Islet of Langerhans (tissue), 1 donor: ENCODE measurements around the gene DNAJC3.
"Not testable (repeated sequence)": the region's sequence is repeated elsewhere in the genome, so short reads cannot be mapped to it uniquely, and the experiment has no call there.

ENCODE experiments used
- FAIRE-seq: peaks from one replicate; lab custom pipeline; 2011; peaks lifted over from hg19 to GRCh38; lab: Jason Lieb, UNC

Gene DNAJC3

DNA sequence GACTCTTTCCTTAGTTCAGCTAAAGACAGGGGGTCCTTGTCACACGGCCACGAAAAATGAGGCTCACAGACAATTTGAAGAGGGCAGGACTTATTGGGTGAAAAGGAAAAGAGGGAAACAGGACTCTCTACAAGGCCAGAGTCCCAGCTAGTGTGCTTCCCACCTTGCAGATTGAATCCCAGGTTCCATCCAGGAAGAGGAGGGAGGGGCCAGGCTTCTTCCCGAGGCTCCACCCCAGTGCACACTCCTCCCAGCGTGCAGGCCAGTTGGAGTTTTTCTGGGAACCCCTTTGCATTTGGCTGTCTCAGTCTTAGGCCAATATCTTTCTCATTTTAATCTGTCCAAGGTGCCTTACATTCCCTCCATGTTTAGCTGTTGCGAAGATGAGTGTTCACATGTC lies 106.8 kb downstream of the DNAJC3 start:
- no peak for FAIRE-seq

DNA sequence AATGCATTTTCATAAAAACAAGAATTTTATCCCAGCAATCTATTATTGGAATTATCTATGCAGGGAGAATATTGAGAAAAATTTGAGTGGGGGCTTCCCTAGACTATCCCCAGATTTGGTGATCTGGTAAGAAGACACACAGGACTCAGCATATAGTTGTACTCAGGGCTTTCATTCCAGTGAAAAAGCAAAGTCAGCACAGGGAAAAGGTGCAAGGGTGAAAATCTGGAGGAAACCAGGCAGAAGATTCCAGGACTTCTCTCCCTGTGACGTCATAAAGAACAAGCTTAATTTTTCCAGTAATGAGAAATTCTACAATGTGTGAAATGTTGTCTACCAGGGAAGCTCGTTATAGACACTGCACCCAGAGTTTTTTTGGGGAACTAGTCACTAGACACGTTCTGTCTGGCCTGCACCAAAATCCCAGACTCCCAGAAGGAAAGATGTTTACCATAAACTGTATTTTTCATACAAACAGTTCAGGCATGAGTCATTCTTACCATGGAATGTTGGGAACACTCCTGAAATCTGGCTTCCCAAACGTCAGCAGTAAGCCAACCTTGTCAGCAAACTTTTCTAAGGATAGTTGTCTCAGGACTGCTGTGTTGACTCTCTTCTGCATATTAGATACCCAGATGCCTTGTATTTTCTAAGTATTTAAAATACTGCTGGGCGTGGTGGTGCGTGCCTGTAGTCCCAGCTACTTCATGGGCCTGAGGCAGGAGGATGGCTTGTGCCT lies 107.4 kb downstream of the DNAJC3 start:
- FAIRE-seq, result no peak

DNA sequence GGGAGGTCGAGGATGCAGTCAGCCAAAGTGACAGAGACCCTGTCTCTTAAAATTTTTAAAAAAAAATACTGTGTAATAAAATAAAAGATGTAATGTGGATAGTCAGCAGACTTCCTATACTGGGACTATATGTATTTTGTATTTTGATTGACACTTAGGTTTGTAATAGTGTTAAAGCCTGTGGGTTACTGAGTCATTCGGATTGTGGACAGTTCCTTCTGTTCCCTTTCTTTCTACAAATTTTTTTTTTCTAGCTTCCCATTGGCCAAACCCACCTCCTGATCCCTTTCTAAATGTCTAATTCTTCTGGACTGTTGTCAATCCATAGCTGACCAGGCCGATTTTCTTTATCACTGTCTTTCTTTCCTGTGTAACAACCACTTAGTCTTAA lies 108.0 kb downstream of the DNAJC3 start:
- no peak for FAIRE-seq

DNA sequence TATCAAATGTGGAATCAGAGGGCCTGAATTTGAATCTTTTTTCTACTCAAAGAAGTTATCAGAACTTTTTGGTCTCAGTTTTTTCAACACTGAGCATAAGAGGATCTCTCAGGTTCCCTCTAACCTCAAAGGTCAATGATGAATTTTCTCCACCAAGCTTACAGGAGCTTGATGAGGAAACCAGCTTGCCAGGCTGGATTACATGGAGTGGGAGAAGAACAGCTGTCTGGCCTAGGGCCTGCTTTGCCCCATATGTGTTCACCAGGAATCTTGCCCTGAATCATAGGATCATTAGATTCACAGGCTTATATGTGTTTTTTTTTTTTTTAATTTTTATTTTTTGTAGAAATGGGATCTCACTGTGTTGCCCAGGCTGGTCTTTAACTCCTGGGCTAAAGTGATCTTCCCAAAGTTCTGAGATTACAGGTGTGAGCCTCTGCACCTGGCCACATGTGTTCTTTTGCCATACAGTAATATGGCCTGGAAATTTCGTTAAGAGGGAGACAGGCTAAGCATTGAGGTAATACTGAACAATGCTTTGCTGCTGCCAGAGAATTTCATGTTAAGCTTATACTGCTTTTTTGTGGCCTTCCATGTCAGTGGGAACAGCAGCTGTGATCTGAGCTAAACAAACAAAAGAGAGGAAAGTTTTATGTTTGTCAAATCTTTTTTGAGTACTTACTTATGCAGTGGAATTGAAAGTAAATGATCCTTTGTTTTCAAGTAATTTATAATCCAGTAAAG lies 110.6 kb downstream of the DNAJC3 start:
- no peak for FAIRE-seq

DNA sequence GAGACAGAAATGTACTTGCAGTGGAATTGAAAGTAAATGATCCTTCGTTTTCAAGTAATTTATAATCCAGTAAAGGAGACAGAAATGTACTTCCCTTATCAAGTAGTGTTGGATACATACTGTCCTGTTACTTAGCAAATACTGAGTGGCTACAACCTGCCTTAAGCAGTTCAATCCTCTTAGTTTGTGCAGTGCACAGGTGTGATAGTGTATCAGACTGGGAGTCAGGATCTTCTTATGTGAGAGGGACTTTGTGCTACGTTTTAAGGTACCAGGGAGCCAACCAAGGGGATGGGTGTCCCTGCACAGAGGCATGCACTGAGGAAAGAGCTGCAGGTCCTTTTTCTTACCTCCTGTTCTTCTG lies 111.1 kb downstream of the DNAJC3 start:
- FAIRE-seq, result peak; percentile 86

DNA sequence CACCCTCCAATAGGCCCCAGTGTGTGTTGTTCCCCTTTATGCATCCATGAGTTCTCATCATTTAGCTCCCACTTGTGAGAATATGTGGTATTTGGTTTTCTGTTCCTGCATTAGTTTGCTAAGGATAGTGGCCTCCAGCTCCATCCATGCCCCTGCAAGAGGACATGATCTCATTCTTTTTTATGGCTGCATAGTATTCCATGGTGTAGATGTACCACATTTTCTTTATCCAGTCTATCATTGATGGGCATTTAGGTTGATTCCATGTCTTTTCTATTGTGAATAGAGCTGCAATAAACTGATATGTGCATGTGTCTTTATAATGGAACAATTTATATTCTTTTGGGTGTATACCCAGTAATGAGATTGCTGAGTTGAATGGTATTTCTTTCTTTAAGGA lies 112.4 kb downstream of the DNAJC3 start:
- FAIRE-seq, result not testable (repeated sequence)

DNA sequence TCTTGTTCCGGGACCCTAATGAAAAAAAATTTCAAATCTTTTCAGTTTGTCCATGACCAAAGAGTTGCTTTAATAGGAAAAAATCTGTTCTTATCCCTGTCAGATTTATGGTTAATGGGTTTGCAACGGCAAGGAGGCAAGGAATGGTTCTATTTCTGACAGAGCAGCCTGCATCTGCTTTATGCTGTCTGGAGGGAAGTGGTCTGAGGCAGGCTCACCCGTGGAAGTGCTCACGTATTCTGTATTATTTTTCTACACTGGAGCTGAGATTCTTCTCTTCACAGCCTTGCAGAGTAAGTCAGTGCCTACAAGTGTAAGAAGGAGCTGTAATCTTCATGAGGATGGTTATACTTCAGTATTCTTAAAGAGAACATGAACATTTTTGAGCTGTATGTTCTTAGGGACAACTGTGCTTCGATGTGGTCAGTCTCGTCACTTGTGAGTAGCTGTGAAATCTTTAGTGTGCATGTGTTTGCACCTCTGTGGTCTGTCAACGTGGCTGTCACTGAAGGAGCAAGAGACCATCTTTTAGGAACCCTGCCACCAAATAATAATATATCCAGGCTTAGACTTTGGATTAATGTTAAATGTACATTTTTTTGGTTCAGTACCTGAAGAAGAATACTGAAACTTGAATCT lies 114.3 kb downstream of the DNAJC3 start:
- no peak for FAIRE-seq

DNA sequence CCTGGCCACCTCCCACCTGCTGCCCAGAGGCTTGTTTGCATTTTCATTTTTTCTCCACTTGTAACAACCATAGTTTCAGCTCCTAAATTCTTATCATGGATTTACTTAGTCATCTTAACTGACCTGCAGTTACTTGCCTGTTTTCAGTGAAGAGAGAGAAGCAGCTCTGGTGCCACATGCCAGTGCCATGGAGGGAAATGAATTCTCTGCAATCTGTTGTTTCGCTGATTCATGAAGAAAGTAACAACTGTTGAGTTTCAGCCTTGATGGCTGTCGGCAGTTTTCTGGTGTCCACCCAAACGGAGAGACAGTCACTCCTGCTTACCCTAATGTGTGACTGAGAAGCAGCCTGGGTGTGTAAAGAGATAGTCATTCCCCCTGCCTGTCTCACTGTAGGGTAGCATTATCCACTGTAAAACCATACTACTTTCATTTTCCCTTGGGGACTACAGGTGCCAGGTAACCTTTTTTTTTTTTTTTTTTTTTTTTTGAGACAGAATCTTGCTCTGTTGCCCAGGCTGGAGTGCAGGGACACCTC lies 116.1 kb downstream of the DNAJC3 start:
- no peak for FAIRE-seq

DNA sequence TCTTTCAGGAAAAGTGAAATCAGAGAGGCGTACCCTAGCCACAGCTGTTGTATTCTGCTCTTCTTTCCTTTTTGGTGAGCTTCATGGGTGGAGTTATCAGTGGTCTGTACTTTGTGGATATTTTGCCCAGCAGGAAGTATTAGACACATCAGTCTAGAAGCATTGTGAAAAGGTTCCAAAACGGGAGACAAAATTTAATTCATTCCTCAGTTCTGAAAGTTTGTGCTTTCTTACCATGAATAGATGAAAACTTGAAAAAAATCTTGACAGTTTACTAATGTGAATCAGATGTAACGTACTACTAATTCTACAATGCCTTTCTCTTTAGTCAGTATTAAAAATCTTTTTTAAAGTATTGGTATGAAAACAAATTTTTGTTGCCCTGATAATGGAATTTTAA lies 116.8 kb downstream of the DNAJC3 start:
- peak; percentile 86 for FAIRE-seq

DNA sequence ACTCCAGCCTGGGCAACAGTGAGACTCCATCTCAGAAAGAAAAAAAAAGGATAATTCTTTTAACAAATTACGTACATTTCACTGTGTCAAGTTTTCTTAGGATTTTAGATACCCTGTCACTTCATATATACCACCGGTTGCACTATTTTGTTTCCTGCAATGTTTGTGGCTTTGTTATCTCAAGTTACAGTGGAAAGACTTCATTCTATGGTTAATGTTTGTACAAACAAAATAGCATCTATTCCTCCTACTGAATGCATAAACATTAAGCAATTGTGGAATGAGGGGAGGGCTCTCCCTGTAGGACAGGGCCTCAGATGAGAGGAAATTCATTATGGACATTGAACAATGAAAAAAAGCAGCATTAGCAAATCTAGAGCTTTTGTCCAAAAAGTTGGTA lies 120.1 kb downstream of the DNAJC3 start:
- FAIRE-seq, result no peak

DNA sequence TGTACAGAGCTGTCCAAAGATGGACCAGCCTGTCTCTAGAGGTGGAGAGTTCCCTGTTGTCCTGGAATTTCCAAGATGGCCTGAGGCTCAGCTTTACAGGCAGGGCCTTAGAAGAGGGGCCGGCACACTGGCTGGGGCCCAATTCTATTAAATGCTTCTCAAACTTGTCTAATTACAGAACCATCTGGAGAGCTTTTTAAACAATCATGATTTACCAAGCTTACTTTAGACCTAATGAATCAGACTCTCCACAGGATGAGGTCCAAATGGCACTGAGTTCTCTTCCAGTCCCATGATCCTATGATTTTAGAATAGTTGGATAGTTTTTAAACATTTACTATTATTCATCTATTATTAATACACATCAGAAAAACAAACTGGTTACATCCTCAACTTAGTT lies 123.5 kb downstream of the DNAJC3 start:
- no peak for FAIRE-seq

DNA sequence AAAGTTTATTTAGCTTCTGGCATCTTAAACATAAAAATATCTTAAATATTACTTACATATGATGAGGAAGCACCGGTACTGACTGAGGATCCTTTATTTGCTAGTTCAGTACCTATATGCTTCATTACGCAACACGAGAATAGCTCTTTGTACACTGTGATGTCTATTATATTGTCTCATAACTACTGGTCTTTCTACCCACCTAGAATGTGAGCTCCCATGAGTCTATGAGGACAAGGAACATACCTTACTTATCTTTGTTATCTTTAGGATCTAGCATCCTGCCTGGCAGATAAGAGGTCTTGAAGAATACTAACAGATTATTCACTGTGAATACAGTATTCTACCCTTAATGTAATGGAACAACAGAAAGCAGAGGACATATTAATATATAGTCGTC lies 124.9 kb downstream of the DNAJC3 start:
- FAIRE-seq, result no peak

DNA sequence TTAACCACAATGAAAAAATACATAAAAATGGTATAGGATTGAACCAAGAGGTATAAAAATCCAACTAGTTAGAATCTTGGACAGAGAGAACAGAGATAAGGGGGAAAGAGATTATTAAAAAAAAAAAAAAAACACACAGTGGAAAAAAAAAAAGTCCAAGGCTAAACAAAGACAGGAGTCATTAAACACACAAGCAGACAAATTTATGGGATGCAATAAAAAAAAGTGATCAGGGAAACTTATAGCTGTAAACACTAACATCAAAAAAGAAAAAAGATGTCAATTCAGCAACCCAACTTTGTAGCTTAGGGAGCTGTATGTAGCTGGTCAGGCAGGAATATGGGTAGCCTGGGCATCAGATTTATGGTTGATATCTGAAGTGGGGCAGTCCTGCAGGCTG lies 129.0 kb downstream of the DNAJC3 start:
- FAIRE-seq, result no peak

DNA sequence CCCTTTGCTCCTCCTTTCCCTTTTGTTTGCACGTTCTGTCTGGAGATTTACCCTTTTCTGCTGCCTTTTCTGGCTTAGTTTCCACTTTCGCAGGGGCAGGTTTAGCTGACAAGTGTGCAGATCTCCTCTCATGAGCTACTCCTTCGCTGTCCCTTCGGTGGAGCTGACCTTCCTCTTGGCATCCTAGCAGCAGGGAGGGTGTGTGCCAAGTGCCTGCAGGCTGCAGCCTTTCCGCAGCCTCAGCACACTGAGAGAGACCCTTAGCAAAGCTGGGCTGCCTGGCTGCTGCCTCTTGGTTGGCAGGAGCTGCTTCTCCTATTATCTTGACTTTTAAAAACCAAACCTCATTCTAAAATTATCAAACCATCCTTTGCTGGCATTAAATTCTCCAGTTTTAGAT lies 132.5 kb downstream of the DNAJC3 start:
- FAIRE-seq, result no peak

DNA sequence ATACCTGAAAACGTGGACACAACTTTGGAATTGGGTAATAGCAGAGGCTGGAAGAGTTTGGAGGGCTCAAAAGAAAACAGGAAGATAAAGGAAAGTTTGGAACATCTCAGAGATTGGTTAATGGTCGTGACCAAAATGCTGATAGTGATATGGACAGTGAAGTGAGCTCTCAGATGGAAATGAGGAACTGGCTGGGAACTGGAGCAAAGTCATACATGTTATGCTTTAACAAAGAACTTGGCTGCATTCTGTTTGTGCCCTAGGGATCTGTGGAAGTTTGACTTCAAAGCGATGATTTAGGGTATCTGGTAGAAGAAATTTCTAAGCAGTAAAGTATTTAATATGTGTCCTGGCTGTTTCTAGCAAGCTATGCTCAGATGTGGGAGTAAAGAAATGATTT lies 136.2 kb downstream of the DNAJC3 start:
- FAIRE-seq, result no peak

DNA sequence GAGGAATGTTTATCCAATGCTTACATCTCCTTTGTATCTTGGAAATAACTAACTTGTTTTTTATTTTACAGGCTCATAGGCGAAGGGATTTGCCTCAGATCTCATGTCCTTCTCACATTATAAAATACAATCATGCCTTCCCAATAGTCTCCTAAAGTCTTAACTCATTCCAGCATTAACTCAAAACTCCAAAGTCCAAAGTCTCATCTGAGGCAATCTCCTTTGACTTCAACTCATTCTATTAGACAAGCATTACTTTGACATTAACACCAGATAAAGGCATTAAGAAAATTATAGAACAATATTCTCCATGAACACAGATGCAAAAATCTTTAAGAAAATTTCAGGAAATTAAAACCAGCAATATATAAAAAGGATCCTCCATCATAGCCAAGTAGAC lies 137.6 kb downstream of the DNAJC3 start:
- no peak for FAIRE-seq

DNA sequence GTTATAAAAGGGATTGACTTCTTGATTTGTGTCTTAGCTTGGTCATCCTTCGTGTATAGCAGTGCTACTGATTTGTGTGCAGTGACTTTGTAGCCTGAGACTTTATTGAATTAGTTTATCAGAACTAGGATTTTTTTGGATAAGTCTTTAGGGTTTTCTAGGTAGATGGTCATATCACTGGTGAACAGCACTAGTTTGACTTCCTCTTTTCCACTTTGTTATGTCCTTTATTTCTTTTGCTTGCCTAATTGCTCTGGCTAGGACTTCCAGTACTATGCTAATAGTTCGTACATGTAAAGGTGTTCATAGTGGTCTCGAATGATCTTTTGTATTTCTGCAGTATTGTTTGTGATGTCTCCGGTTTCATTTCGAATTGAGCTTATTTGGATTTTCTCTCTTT lies 145.4 kb downstream of the DNAJC3 start:
- FAIRE-seq, result no peak

DNA sequence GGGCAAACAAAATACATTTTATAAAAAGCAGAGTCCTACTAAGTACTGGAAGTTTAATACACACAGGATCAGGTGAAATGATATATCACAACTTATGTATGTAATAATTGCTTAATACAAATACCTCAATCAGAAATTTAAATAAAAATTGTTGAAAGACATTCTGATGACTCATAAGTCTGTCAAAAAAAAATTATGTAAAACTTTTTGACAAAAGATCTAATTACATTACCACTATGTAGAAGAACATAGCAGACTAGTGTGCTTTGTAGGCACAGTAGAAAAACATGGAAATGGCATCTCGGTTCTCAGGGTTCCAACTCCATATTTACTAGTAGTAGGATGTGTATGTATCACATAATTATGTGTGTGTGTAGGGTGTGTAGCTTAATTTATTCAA lies 156.2 kb downstream of the DNAJC3 start:
- peak; percentile 70 for FAIRE-seq

DNA sequence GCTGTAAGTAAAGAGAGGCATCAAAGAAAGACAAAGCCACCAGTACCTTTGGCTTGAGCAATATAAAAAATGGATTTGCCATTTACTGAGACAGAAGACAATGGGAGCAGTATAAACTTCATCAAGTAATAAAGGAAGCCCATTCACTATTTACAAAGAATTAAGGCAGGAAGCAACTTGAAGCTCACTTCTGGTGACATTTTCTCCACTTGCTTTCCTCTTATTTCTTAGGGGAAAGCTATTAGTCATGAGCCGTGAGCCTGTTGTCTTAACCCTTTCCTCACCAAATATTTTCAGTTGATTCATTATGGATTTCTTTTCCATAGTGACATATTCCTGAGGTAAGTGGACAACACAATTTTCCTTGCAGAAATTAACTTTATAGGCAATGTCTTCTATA lies 156.8 kb downstream of the DNAJC3 start:
- FAIRE-seq, result no peak

DNA sequence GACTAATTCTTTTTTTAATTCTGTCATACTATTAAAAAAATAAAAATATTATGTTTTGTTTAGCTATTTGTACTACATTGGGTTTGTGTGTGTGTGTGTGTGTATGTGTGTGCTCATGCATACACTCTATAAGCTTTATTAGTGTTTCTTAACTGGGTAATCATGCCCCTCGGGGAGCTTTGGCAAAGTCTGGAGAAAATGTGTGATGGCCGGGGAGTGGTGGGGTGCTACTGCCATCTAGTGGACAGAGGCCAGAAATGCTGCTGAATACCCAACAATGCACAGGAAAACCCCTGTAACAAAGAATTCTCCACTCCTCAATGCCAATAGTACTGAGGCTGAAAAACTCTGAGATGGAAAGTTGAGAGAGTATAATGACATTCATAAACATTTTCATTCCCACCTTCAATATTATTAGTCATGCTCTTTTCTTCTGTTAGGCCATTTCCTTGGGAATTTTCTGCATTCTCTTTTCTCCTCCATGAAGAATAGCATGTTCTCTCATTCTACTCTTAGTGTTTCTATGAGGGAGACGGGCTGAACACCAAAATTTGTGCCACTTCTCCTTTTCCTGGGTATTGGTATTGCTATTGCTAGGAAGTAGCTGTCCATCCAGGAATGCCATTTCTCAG lies 157.3 kb downstream of the DNAJC3 start:
- peak; percentile 96 for FAIRE-seq

DNA sequence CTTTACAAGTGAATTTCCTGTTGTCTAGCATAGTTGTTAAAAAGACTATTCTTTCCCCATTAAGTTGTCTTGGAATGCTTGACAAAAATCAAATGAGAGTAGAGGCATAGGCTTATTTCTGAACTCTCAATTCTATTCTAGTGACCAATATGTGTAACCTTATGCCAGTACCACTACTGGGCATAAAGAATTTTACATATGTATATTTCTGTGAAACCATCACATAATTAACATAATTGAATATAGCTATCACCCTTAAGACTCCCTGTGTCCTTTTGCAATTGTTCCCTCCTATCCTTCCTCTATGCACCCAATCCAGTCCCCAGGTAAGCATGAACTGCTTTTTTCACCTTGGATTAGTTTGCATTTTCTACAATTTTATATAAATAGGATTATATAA lies 165.0 kb downstream of the DNAJC3 start:
- no peak for FAIRE-seq

DNA sequence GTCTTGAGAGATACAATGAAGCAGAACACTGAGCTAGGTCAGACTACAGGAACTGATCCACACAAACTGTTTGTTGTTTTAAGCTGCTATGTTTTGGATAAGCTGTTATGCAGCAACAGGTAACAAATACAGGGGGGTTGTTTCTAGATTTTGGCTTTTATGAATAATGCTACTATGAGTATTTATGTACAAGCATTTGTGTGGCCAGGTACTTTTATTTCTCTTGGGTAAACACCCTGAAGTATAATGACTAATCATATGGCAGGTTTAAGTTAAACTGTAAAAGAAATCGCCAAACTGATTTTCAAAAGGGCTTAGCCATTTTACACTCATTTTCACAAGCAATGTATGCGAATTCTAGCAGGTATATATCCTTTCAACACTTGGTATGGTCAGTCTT lies 166.0 kb downstream of the DNAJC3 start:
- FAIRE-seq, result no peak
